ENCODE results near the gene HIGD2B.
"Not testable (repeated sequence)": the region's sequence is repeated elsewhere in the genome, so short reads cannot be mapped to it uniquely, and the experiment has no call there.

The HIGD2B gene, protein sequence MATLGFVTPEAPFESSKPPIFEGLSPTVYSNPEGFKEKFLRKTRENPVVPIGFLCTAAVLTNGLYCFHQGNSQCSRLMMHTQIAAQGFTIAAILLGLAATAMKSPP

DNA sequence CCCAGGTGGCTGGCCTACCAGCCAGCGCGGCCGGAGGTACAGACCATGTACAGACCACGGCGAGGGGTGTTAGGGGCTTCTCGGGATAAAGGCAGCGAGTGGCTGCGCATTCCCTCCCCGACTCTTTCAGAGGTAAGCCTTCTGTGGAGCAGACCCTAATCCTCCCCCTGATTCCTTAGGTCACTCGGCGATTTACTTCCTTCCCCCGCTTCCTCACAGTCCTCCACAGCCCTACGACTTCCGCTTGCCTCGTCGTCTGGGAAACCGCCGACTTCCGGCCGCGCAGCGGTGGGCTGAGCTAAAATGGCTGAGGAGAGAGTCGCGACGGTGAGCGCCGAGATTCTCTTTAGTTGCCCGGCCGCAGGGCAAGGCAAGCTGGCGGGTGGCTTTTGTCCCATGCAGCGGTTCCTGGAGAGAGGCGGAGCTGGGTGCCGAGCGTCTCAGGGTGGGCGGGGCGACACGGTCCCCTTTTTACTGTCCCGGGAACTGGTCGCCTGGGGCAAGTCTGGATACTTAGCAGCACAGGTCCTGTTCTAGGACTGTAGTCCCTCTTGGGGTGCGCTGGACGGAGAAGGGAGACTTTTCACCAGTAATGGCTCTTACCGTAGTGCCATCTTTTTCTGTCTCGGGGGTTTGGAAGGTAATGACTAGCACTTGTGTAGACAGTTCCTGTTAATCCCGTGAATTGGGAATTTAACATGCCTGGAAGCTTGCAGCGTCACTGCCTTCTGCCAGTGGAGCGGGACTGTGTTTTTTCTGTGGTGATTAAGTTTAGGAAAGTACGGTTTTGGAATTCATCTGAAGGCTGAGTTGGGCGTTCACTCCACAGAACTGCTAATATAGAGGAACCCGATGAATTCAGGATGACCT is at the start of gene HIGD2B, which contains the start of gene BBS4:
Gene HIGD2B (minus strand): TSS at position 258 of the 870 bp plus-strand sequence. CDS start 9,808 bp downstream, outside the sequence.
Gene BBS4 (plus strand): TSS at position 283 of the 870 bp plus-strand sequence. CDS start 21 bp downstream, at position 304.
- DNase-seq (ENCODE audit: low spot score): peak; percentile 81
- in situ Hi-C loops (cut with MboI; ENCODE audit: low pct_unique_long_range_greater_than_20kb, low sequenced_read_pairs, unreplicated experiment): no loop called here
- TF ChIP-seq, protein P1, sequence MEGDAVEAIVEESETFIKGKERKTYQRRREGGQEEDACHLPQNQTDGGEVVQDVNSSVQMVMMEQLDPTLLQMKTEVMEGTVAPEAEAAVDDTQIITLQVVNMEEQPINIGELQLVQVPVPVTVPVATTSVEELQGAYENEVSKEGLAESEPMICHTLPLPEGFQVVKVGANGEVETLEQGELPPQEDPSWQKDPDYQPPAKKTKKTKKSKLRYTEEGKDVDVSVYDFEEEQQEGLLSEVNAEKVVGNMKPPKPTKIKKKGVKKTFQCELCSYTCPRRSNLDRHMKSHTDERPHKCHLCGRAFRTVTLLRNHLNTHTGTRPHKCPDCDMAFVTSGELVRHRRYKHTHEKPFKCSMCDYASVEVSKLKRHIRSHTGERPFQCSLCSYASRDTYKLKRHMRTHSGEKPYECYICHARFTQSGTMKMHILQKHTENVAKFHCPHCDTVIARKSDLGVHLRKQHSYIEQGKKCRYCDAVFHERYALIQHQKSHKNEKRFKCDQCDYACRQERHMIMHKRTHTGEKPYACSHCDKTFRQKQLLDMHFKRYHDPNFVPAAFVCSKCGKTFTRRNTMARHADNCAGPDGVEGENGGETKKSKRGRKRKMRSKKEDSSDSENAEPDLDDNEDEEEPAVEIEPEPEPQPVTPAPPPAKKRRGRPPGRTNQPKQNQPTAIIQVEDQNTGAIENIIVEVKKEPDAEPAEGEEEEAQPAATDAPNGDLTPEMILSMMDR (IDR thresholded peaks at IDR 0.05; ENCODE audit: extremely low read depth, insufficient read depth, missing control alignments): no peak

DNA sequence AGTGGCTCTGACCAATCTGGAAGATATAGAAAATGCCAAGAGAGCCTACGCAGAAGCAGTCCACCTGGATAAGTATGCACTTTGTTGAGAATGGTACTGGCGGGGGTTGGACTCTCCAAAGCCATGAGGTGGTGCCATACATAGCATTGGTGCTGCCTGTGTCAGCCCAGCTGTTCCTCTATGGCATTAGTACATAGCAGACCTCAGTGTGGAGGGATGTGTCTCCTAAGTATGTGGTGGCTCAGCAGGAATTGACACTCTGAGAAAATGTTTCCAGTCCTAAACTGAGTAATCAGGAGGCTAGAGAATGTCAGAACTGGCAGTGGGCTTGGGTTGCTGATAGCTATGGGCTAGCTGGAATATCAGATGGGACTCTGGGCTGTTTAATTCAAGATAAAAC is 49.1 kb upstream of the HIGD2B start:
- in situ Hi-C loops (cut with MboI; ENCODE audit: low pct_unique_long_range_greater_than_20kb, low sequenced_read_pairs, unreplicated experiment): no loop called here
- TF ChIP-seq, protein P1 (IDR thresholded peaks at IDR 0.05; ENCODE audit: extremely low read depth, insufficient read depth, missing control alignments): no peak
- no peak for DNase-seq (ENCODE audit: low spot score)

DNA sequence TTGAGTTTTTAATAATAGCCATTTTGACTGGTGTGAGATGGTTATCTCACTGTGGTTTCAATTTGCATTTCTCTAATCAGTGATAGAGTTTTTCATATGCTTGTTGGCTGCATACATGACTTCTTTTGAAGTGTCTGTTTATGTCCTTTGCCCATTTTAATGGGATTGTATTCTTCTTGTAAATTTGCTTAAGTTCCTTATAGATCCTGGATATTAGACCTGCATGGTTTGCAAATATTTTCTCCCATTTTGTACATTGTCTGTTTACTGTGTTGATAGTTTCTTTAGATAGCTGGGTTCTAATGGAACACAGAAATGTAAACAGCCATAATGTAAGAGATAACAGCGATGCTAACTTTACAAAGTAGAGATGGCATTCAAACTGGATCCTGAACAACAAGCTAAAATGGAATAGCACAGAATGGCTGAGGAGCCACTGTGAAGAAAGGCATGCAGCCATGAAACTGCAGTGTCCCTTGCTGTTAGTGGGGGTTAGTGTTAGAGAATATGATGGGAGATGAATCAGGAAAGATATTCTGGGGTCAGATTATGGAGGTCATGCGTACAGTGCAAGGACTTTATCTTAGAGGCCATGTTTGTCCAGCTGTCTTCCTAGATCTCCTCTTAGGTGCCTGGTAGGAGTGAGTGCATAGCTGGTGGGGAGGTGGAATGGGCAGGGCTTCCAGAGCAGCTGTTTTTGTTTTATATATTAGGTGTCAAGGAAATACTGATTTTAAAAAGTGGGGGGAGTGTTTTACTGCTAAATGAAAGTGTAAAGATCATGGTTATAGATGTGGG is 48.2 kb upstream of the HIGD2B start:
- DNase-seq (ENCODE audit: low spot score): no peak
- TF ChIP-seq, protein P1 (IDR thresholded peaks at IDR 0.05; ENCODE audit: extremely low read depth, insufficient read depth, missing control alignments): no peak
- in situ Hi-C loops (cut with MboI; ENCODE audit: low pct_unique_long_range_greater_than_20kb, low sequenced_read_pairs, unreplicated experiment): no loop called here

GRCh38 chr15:72732516-72732915 is 46.5 kb upstream of the HIGD2B start:
- no peak for DNase-seq (ENCODE audit: low spot score)
- TF ChIP-seq, protein P1 (IDR thresholded peaks at IDR 0.05; ENCODE audit: extremely low read depth, insufficient read depth, missing control alignments): no peak
- in situ Hi-C loops (cut with MboI; ENCODE audit: low pct_unique_long_range_greater_than_20kb, low sequenced_read_pairs, unreplicated experiment): no loop called here

GRCh38 chr15:72732086-72732485 is 46.1 kb upstream of the HIGD2B start:
- DNase-seq (ENCODE audit: low spot score): no peak
- TF ChIP-seq, protein P1 (IDR thresholded peaks at IDR 0.05; ENCODE audit: extremely low read depth, insufficient read depth, missing control alignments): no peak

GRCh38 chr15:72728821-72729220 is 42.8 kb upstream of the HIGD2B start:
- TF ChIP-seq, protein P1 (IDR thresholded peaks at IDR 0.05; ENCODE audit: extremely low read depth, insufficient read depth, missing control alignments): no peak
- DNase-seq (ENCODE audit: low spot score): no peak
- in situ Hi-C loops (cut with MboI; ENCODE audit: low pct_unique_long_range_greater_than_20kb, low sequenced_read_pairs, unreplicated experiment): loop anchor here (10.0 kb wide), 1 partner anchor 46 kb away; no protein-coding TSS in a partner anchor

More at GRCh38 chr15:72732086-72732485, 46.1 kb upstream of the HIGD2B start:
- in situ Hi-C loops (cut with MboI; ENCODE audit: low pct_unique_long_range_greater_than_20kb, low sequenced_read_pairs, unreplicated experiment): no loop called here

- not testable (repeated sequence) for DNase-seq (ENCODE audit: low spot score)
- in situ Hi-C loops (cut with MboI; ENCODE audit: low pct_unique_long_range_greater_than_20kb, low sequenced_read_pairs, unreplicated experiment): loop anchor here (10.0 kb wide), 1 partner anchor 47 kb away; no protein-coding TSS in a partner anchor
These were observed 42.3 kb upstream of the HIGD2B start for GRCh38 chr15:72728249-72728648.
